ENCODE results near the gene KCNJ4. TPM values are rescaled to one million over a fixed set of nuclear protein-coding genes. Genes with fewer than 3 reads are reported as not detected.

Gene KCNJ4
- total RNA-seq (2021), result 0.18 and 0.22 TPM in 2 replicates
- percentile 15 among the genes with signal in this experiment for Bru-seq, nascent RNA
- percentile 15 among the genes with signal in this experiment for BruChase-seq, experiment 1, labeled RNA remaining after a 2-hour chase
- percentile 14 among the genes with signal in this experiment for BruChase-seq, experiment 2, labeled RNA remaining after a 6-hour chase
- long read RNA-seq, result 0 reads

- H3K27me3 ChIP-seq (ENCODE audit: insufficient read depth, low read depth), result peaks cover 64% of the 10 kb centered on the region
- TF ChIP-seq CTCF (conservative IDR thresholded peaks at IDR 0.05) (no peak), EZH2 (IDR thresholded peaks at IDR 0.05; ENCODE audit: low read depth) (no peak)
- no peaks in the 10 kb centered on the region for H3K9me3 ChIP-seq (ENCODE audit: insufficient read depth, low read depth)
- intact Hi-C loops (cut with micrococcal nuclease; ENCODE audit: unreplicated experiment), result no loop called here
- CTCF ChIA-PET, result no interaction called here
- no peak within 1 kb of the TSS for H3K27ac ChIP-seq
- peak within 1 kb of the TSS; percentile 70 for H3K4me2 ChIP-seq
- no peaks in the 10 kb centered on the region for H3K79me2 ChIP-seq (ENCODE audit: low read depth)
- peak within 1 kb of the TSS; percentile 81; the same call in 1 of the 2 replicates for H2AFZ ChIP-seq
- H3F3A ChIP-seq (ENCODE audit: insufficient read depth, low read depth), result no peaks in the 10 kb centered on the region; the same call in 1 of the 2 replicates
- no TSS peak for BruUV-seq (replicated peaks)
- POLR2A ChIA-PET (ENCODE audit: unreplicated experiment), result no interaction called here
- DNase-seq, result no peak
- H3K4me1 ChIP-seq (replicated peaks; ENCODE audit: insufficient read depth), result no peaks in the 10 kb centered on the region
- H3K36me3 ChIP-seq (ENCODE audit: low read depth), result no peaks in the 10 kb centered on the region
- no peaks in the 10 kb centered on the region; the same call in 1 of the 2 replicates for H4K20me1 ChIP-seq (ENCODE audit: insufficient read depth)
- peak within 1 kb of the TSS; percentile 58; the same call in 1 of the 2 replicates for H3K4me3 ChIP-seq
- H3K9me2 ChIP-seq (ENCODE audit: insufficient read depth), result no peaks in the 10 kb centered on the region
Measured at GRCh38 chr22:38455076-38455529, at the start of gene KCNJ4. TSS of gene KCNJ4 (minus strand) at chr22:38455199. CDS start at chr22:38428132, 27,067 bp downstream.

GRCh38 chr22:38503021-38503420 lies 48.0 kb upstream of the KCNJ4 start:
- ChIA-PET POLR2A (ENCODE audit: unreplicated experiment) (no interaction called here), CTCF (no interaction called here)
- BruUV-seq (replicated peaks), result no TSS peak
- Histone ChIP-seq H3K9me2 (ENCODE audit: insufficient read depth) (no peaks in the 10 kb centered on the region), H3K27me3 (ENCODE audit: insufficient read depth, low read depth) (no peaks in the 10 kb centered on the region), H3F3A (ENCODE audit: insufficient read depth, low read depth) (peaks cover 45% of the 10 kb centered on the region), H4K20me1 (ENCODE audit: insufficient read depth) (peaks cover 73% of the 10 kb centered on the region), H3K4me2 (peak overlapping the region; percentile 97), H3K4me3 (peak overlapping the region; percentile 99), H3K27ac (peak overlapping the region; percentile 4; the same call in 1 of the 2 replicates), H2AFZ (no peak overlapping the region), H3K79me2 (ENCODE audit: low read depth) (peaks cover 80% of the 10 kb centered on the region), H3K9me3 (ENCODE audit: insufficient read depth, low read depth) (no peaks in the 10 kb centered on the region), H3K36me3 (ENCODE audit: low read depth) (peaks cover 67% of the 10 kb centered on the region), H3K4me1 (replicated peaks; ENCODE audit: insufficient read depth) (peaks cover 32% of the 10 kb centered on the region)
- intact Hi-C loops (cut with micrococcal nuclease; ENCODE audit: unreplicated experiment), result loop anchor here (10.0 kb wide), 3 partner anchors 152 to 448 kb away; partner anchors contain the start of genes CBY1, FAM227A, GTPBP1 and JOSD1
- peak in 1 of 2 experiments; percentile 28 for DNase-seq
- TF ChIP-seq EZH2 (IDR thresholded peaks at IDR 0.05; ENCODE audit: low read depth) (no peak), CTCF (conservative IDR thresholded peaks at IDR 0.05) (no peak)

- H3K4me1 ChIP-seq (replicated peaks; ENCODE audit: insufficient read depth), result peaks cover 28% of the 10 kb centered on the region
- CTCF ChIA-PET, result no interaction called here
- peak in 1 of 2 experiments; percentile 25 for DNase-seq
- peak overlapping the region; percentile 4 for H3K27ac ChIP-seq
- H2AFZ ChIP-seq, result no peak overlapping the region
- POLR2A ChIA-PET (ENCODE audit: unreplicated experiment), result interaction anchor here (0.7 kb wide), 2 partner anchors 25 to 121 kb away, joined by 3 to 4 read pairs; no protein-coding TSS in a partner anchor
- peak overlapping the region; percentile 97 for H3K4me2 ChIP-seq
- peaks cover 55% of the 10 kb centered on the region for H3F3A ChIP-seq (ENCODE audit: insufficient read depth, low read depth)
- H3K27me3 ChIP-seq (ENCODE audit: insufficient read depth, low read depth), result no peaks in the 10 kb centered on the region
- intact Hi-C loops (cut with micrococcal nuclease; ENCODE audit: unreplicated experiment), result loop anchor here (10.0 kb wide), 3 partner anchors 153 to 447 kb away; partner anchors contain the start of genes CBY1, FAM227A, GTPBP1 and JOSD1
- H3K4me3 ChIP-seq, result peak overlapping the region; percentile 99; the same call in 1 of the 2 replicates
- peaks cover 83% of the 10 kb centered on the region for H4K20me1 ChIP-seq (ENCODE audit: insufficient read depth)
- no peak for TF ChIP-seq CTCF (conservative IDR thresholded peaks at IDR 0.05)
- TF ChIP-seq EZH2 (IDR thresholded peaks at IDR 0.05; ENCODE audit: low read depth), result no peak
- BruUV-seq (replicated peaks), result no TSS peak
- no peaks in the 10 kb centered on the region for H3K9me2 ChIP-seq (ENCODE audit: insufficient read depth)
- no peaks in the 10 kb centered on the region for H3K9me3 ChIP-seq (ENCODE audit: insufficient read depth, low read depth)
- peaks cover 77% of the 10 kb centered on the region for H3K36me3 ChIP-seq (ENCODE audit: low read depth)
- H3K79me2 ChIP-seq (ENCODE audit: low read depth), result peaks cover 89% of the 10 kb centered on the region
Measured at GRCh38 chr22:38501797-38502672, 47.0 kb upstream of the KCNJ4 start.

All from PC-9 (cell line).